SU-DHL-6 (cell line): ENCODE results near the gene PARN.

ENCODE experiments used
- CTCF ChIP-seq: fragments of 200-600 bp; sonication (generic); IDR thresholded peaks from one replicate; pipeline ENCODE4 v1.5.1; 2017; ENCODE audit warnings: antibody characterized with exemption, mild to moderate bottlenecking, low read length, moderate library complexity; ENCODE audit not compliant: insufficient read depth, poor library complexity, severe bottlenecking
- EZH2phosphoT487 ChIP-seq: fragments of 200-600 bp; sonication (generic), shearing (Covaris generic); conservative IDR thresholded peaks from 2 replicates; pipeline ENCODE4 v1.6.1; 2018; ENCODE audit warnings: mild to moderate bottlenecking, antibody characterized with exemption, low read length, moderate library complexity, mixed read lengths

DNA sequence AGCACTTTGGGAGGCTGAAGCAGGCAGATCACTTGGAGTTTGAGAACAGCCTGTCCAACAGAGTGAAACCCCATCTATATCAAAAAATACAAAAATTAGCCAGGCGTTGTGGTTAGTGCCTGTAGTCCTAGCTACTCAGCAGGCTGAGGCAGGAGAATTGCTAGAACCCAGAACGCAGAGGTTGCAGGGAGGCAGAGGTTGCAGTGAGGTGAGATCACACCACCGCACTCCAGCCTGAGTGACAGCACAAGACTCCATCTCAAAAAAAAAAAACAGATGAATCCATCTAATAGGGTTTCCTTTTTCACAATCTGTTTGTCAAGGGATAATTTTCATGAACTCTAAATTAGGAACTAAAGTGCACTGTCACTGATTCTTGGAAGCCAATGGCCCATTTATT is 99.0 kb downstream of the PARN start:
- TF ChIP-seq CTCF, result no peak
- TF ChIP-seq EZH2phosphoT487, result no peak
